H9 (cell line): ENCODE measurements around the gene NPAS2. TPM values are rescaled to one million over a fixed set of nuclear protein-coding genes. Genes with fewer than 3 reads are reported as not detected.

ENCODE experiments used
- DNase-seq: peaks from one replicate; pipeline ENCODE4 v3.0.0-alpha.2; 2017
- H2AFZ ChIP-seq: one replicate; pipeline ENCODE4 v1.6.1; 2013; ENCODE audit warnings: mild to moderate bottlenecking, low read length, control low read depth, moderate library complexity
- H2AK5ac ChIP-seq: 2 replicates; pipeline ENCODE4 v1.6.1; 2013; ENCODE audit warnings: low read length, control low read depth, mixed read lengths; ENCODE audit not compliant: insufficient read length
- H2BK120ac ChIP-seq: one replicate; pipeline ENCODE4 v1.6.1; 2013; ENCODE audit warnings: low read depth, mild to moderate bottlenecking, low read length, control low read depth, inconsistent platforms; ENCODE audit not compliant: poor library complexity, severe bottlenecking
- H2BK12ac ChIP-seq: 2 replicates; pipeline ENCODE4 v1.6.1; 2013; ENCODE audit warnings: low read length, control low read depth, mixed read lengths, low read depth; ENCODE audit not compliant: insufficient read length
- H2BK15ac ChIP-seq: 2 replicates; pipeline ENCODE4 v1.6.1; 2013; ENCODE audit warnings: low read depth, low read length, control low read depth
- H2BK20ac ChIP-seq: one replicate; pipeline ENCODE4 v1.6.1; 2013; ENCODE audit warnings: low read depth, mild to moderate bottlenecking, low read length, control low read depth, inconsistent platforms; ENCODE audit not compliant: poor library complexity, severe bottlenecking
- H2BK5ac ChIP-seq: 2 replicates; pipeline ENCODE4 v1.6.1; 2013; ENCODE audit warnings: low read length, control low read depth, mixed read lengths; ENCODE audit not compliant: insufficient read length
- H3K14ac ChIP-seq: 2 replicates; pipeline ENCODE4 v1.6.1; 2013; ENCODE audit warnings: low read length, control low read depth; ENCODE audit not compliant: insufficient read depth
- H3K18ac ChIP-seq: 2 replicates; pipeline ENCODE4 v1.6.1; 2013; ENCODE audit warnings: low read depth, mild to moderate bottlenecking, mixed read lengths, low read length, control low read depth; ENCODE audit not compliant: insufficient read length
- H3K23ac ChIP-seq: 2 replicates; pipeline ENCODE4 v1.6.1; 2013; ENCODE audit warnings: low read length, control low read depth, mixed read lengths, low read depth; ENCODE audit not compliant: insufficient read length
- H3K23me2 ChIP-seq: 2 replicates; pipeline ENCODE4 v1.6.1; 2013; ENCODE audit warnings: low read depth, mild to moderate bottlenecking, mixed read lengths, low read length, control low read depth; ENCODE audit not compliant: insufficient read length, poor library complexity, severe bottlenecking
- H3K27ac ChIP-seq: 2 replicates; pipeline ENCODE4 v1.5.1; 2013; ENCODE audit warnings: low read length, control low read depth, mixed read lengths, low read depth; ENCODE audit not compliant: insufficient read length
- H3K27me3 ChIP-seq: 2 replicates; pipeline ENCODE4 v1.6.1; 2013; ENCODE audit warnings: low read length, control low read depth, inconsistent platforms; ENCODE audit not compliant: insufficient read depth
- H3K4ac ChIP-seq: 2 replicates; pipeline ENCODE4 v1.6.1; 2013; ENCODE audit warnings: low read depth, mild to moderate bottlenecking, control low read depth, inconsistent platforms, low read length, moderate library complexity
- H3K4me1 ChIP-seq: 2 replicates; pipeline ENCODE4 v1.6.1; 2013; ENCODE audit warnings: low read length, control low read depth, inconsistent platforms; ENCODE audit not compliant: insufficient read depth
- H3K4me2 ChIP-seq: 2 replicates; pipeline ENCODE4 v1.6.1; 2013; ENCODE audit warnings: low read length, control low read depth, mixed read lengths; ENCODE audit not compliant: insufficient read length, insufficient read depth
- H3K56ac ChIP-seq: 2 replicates; pipeline ENCODE4 v1.6.1; 2013; ENCODE audit warnings: low read depth, mild to moderate bottlenecking, mixed read lengths, low read length, control low read depth; ENCODE audit not compliant: insufficient read length
- H3K79me1 ChIP-seq: 2 replicates; pipeline ENCODE4 v1.6.1; 2013; ENCODE audit warnings: low read depth, mild to moderate bottlenecking, moderate library complexity, low read length, control low read depth, inconsistent platforms; ENCODE audit not compliant: insufficient read depth, poor library complexity, severe bottlenecking
- H3K79me2 ChIP-seq: 2 replicates; pipeline ENCODE4 v1.6.1; 2013; ENCODE audit warnings: low read length, control low read depth, inconsistent platforms; ENCODE audit not compliant: insufficient read depth
- H3K9ac ChIP-seq: 2 replicates; pipeline ENCODE4 v1.6.1; 2013; ENCODE audit warnings: low read length, control low read depth, mixed read lengths; ENCODE audit not compliant: insufficient read length; ENCODE audit errors: extremely low read depth
- H3K9me3 ChIP-seq: one replicate; pipeline ENCODE4 v1.6.1; 2013; ENCODE audit warnings: low read depth, low read length, inconsistent platforms; ENCODE audit not compliant: control insufficient read depth
- H3T11ph ChIP-seq: one replicate; pipeline ENCODE4 v1.6.1; 2013; ENCODE audit warnings: mild to moderate bottlenecking, low read length, control low read depth, inconsistent platforms
- H4K20me1 ChIP-seq: one replicate; pipeline ENCODE4 v1.6.1; 2013; ENCODE audit not compliant: control insufficient read depth, insufficient read length, insufficient read depth
- H4K5ac ChIP-seq: 2 replicates; pipeline ENCODE4 v1.6.1; 2013; ENCODE audit warnings: low read depth, mild to moderate bottlenecking, mixed read lengths, low read length, control low read depth; ENCODE audit not compliant: insufficient read length
- H4K8ac ChIP-seq: replicated peaks from 2 replicates; pipeline ENCODE4 v1.6.1; 2013; ENCODE audit warnings: low read length, control low read depth, mixed read lengths, low read depth; ENCODE audit not compliant: insufficient read length
- H4K91ac ChIP-seq: 2 replicates; pipeline ENCODE4 v1.6.1; 2013; ENCODE audit warnings: low read depth, mild to moderate bottlenecking, moderate library complexity, mixed read lengths, low read length, control low read depth; ENCODE audit not compliant: insufficient read length
- H3K27ac Mint-ChIP-seq, 3 experiments: 2 replicates in 2 of 3; 3 replicates in 1 of 3; pipeline ENCODE4 v1.8.0; 2020 to 2021; ENCODE audit warnings: mixed read lengths in 3 of 3, mild to moderate bottlenecking in 1 of 3, moderate library complexity in 1 of 3
- H3K27me3 Mint-ChIP-seq: 2 replicates; pipeline ENCODE4 v1.8.0; 2021; ENCODE audit warnings: low read depth, mild to moderate bottlenecking, moderate library complexity, mixed read lengths
- H3K36me3 Mint-ChIP-seq, 3 experiments: 2 replicates in 2 of 3; 3 replicates in 1 of 3; pipeline ENCODE4 v1.8.0; 2020 to 2021; ENCODE audit warnings: low read depth in 3 of 3, mixed read lengths in 3 of 3; ENCODE audit not compliant: insufficient read depth in 1 of 3
- H3K4me1 Mint-ChIP-seq, 2 experiments: 2 replicates each; pipeline ENCODE4 v1.8.0; 2020; ENCODE audit warnings: mixed read lengths in 2 of 2
- H3K4me3 Mint-ChIP-seq, 2 experiments: 2 replicates in 1 of 2; 3 replicates in 1 of 2; pipeline ENCODE4 v1.8.0; 2020 to 2021; ENCODE audit warnings: mild to moderate bottlenecking in 2 of 2, mixed read lengths in 2 of 2, moderate library complexity in 1 of 2
- H3K9me3 Mint-ChIP-seq, 2 experiments: 2 replicates in 1 of 2; 3 replicates in 1 of 2; pipeline ENCODE4 v1.8.0; 2020; ENCODE audit warnings: mild to moderate bottlenecking in 2 of 2, mixed read lengths in 2 of 2, moderate library complexity in 1 of 2
- WGBS: extraction: QIAGEN DNeasy Blood & Tissue Kit; methylation state at CpG from one replicate; pipeline ENCODE4 v1.1.7; 2013; ENCODE audit warnings: missing lambda C conversion rate, low lambda C conversion rate, mixed read lengths; ENCODE audit not compliant: insufficient read length; ENCODE audit errors: extremely low coverage; 5-methylcytosine and 5-hydroxymethylcytosine counted together
- total RNA-seq: library from RNA; stranded (reverse); gene quantifications from 2 replicates; pipeline ENCODE4 v1.2.1, GENCODE V29; 2021
- TF ChIP-seq, protein P1 (sequence below): fragments of 200-600 bp; sonication (generic); conservative IDR thresholded peaks from 3 replicates; pipeline ENCODE4 v1.8.0; 2021; ENCODE audit warnings: antibody characterized with exemption, mild to moderate bottlenecking

Gene NPAS2
- total RNA-seq, 1 experiment from 2014 or later = 1.3 TPM

DNA sequence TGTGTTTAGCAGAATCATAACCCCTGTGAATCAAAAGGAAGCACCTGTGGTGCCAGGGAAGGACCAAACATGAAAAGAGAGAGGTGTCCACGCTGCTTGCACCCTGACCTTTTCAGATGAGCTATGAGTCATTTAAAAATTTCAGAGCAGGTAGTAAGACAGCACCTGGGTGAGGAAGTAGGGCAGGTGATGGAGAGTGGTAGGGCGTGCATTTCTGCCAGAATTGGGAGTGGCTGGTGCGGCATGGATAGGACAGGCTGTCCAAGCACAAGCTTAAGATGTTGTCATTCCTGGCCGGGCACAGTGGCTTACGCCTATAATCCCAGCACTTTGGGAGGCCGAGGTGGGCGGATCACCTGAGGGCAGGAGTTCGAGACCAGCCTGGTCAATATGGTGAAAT is 36.8 kb downstream of the NPAS2 start:
- Mint-ChIP-seq H3K4me3 (no peak overlapping the region), H3K4me1 (peaks cover 12 to 13% of the 10 kb centered on the region in 2 experiments), H3K36me3 (no peaks in the 10 kb centered on the region), H3K27ac (no peak overlapping the region), H3K27me3 (peaks cover 1% of the 10 kb centered on the region), H3K9me3 (no peaks in the 10 kb centered on the region)
- WGBS = no CpG with 5 or more reads among the region's 8 CpGs
- Histone ChIP-seq H4K20me1 (no peaks in the 10 kb centered on the region), H2BK120ac (no peak overlapping the region), H3K23me2 (no peaks in the 10 kb centered on the region), H3K18ac (no peak overlapping the region), H2BK15ac (no peak overlapping the region), H2BK20ac (no peak overlapping the region), H3T11ph (no peak overlapping the region), H2BK5ac (no peak overlapping the region), H3K23ac (no peak overlapping the region), H3K4me1 (no peaks in the 10 kb centered on the region), H2BK12ac (no peak overlapping the region), H2AFZ (no peak overlapping the region), H3K4me2 (no peak overlapping the region), H3K9ac (no peak overlapping the region), H3K79me2 (no peaks in the 10 kb centered on the region), H3K27ac (no peak overlapping the region), H3K56ac (no peak overlapping the region), H3K27me3 (no peaks in the 10 kb centered on the region), H3K4ac (no peak overlapping the region), H3K9me3 (no peaks in the 10 kb centered on the region), H3K79me1 (no peaks in the 10 kb centered on the region), H2AK5ac (no peak overlapping the region), H4K8ac (no peak overlapping the region), H4K91ac (no peak overlapping the region), H4K5ac (no peak overlapping the region), H3K14ac (no peak overlapping the region)
- TF ChIP-seq, protein P1, sequence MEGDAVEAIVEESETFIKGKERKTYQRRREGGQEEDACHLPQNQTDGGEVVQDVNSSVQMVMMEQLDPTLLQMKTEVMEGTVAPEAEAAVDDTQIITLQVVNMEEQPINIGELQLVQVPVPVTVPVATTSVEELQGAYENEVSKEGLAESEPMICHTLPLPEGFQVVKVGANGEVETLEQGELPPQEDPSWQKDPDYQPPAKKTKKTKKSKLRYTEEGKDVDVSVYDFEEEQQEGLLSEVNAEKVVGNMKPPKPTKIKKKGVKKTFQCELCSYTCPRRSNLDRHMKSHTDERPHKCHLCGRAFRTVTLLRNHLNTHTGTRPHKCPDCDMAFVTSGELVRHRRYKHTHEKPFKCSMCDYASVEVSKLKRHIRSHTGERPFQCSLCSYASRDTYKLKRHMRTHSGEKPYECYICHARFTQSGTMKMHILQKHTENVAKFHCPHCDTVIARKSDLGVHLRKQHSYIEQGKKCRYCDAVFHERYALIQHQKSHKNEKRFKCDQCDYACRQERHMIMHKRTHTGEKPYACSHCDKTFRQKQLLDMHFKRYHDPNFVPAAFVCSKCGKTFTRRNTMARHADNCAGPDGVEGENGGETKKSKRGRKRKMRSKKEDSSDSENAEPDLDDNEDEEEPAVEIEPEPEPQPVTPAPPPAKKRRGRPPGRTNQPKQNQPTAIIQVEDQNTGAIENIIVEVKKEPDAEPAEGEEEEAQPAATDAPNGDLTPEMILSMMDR = no peak
- no peak for DNase-seq
